GM12878 (cell line): ENCODE measurements around the gene OPN4. TPM values are rescaled to one million over a fixed set of nuclear protein-coding genes. Genes with fewer than 3 reads are reported as not detected.

Source experiments
- ATAC-seq: fragments of 200-7000 bp; cut with Tn5 transposase; 3 replicates; pipeline ENCODE4 v1.9.1; 2020; ENCODE audit warnings: mild to moderate bottlenecking, moderate library complexity
- BruUV-seq: library from RNA; stranded (reverse); fragments of 400-500 nt; replicated peaks from 2 replicates; lab custom pipeline; 2021; lab: Mats Ljungman, UMichigan
- CTCF ChIA-PET: fragments of 300-600 bp; sonication (Branson Sonifier 250); formaldehyde crosslinking; extraction: SDS; loops from one replicate; lab custom pipeline; 2021; ENCODE audit warnings: inconsistent platforms; lab: Yijun Ruan, JAX
- POLR2A ChIA-PET: fragments of 350-600 bp; formaldehyde crosslinking; extraction: SDS; loops from one replicate; lab custom pipeline; 2021; ENCODE audit warnings: inconsistent platforms; lab: Charles Lee
- RAD21 ChIA-PET: fragments of 300-600 bp; sonication (Branson Sonifier 250); formaldehyde crosslinking; loops from one replicate; lab custom pipeline; 2023; ENCODE audit warnings: antibody characterized with exemption; ENCODE audit not compliant: unreplicated experiment; lab: Charles Lee
- SMC1A ChIA-PET: fragments of 300-600 bp; sonication (Branson Sonifier 250); formaldehyde crosslinking; loops from one replicate; lab custom pipeline; 2023; ENCODE audit not compliant: unreplicated experiment, uncharacterized antibody; lab: Charles Lee
- DNase-seq: peaks from one replicate; pipeline ENCODE4 v3.0.0-alpha.2; 2011; ENCODE audit warnings: low read depth, low spot score
- FAIRE-seq: peaks from 3 replicates; lab custom pipeline; 2011; peaks lifted over from hg19 to GRCh38; lab: Jason Lieb, UNC
- H2AFZ ChIP-seq: 2 replicates; pipeline ENCODE4 v1.6.0; 2011; ENCODE audit warnings: low read depth, low read length, control low read depth; ENCODE audit not compliant: control insufficient read depth
- H3K27ac ChIP-seq: 2 replicates; pipeline ENCODE4 v1.5.1; 2011; ENCODE audit warnings: control low read depth; ENCODE audit not compliant: control insufficient read depth, insufficient read depth
- H3K27me3 ChIP-seq, 2 experiments: replicated peaks in 1 of 2; 2 replicates each; pipeline versions ENCODE4 v1.6.0 to v1.6.1; 2011; ENCODE audit warnings: low read length in 1 of 2; ENCODE audit not compliant: control insufficient read depth in 2 of 2, insufficient read depth in 2 of 2
- H3K36me3 ChIP-seq, 2 experiments: 2 replicates each; pipeline ENCODE4 v1.5.1; 2011; ENCODE audit warnings: low read length in 1 of 2; ENCODE audit not compliant: control insufficient read depth in 2 of 2, insufficient read depth in 2 of 2
- H3K4me1 ChIP-seq: 2 replicates; pipeline ENCODE4 v1.6.1; 2011; ENCODE audit warnings: mild to moderate bottlenecking, low read length, moderate library complexity, mixed read lengths; ENCODE audit not compliant: control insufficient read depth, insufficient read depth
- H3K4me2 ChIP-seq: 2 replicates; pipeline ENCODE4 v1.6.0; 2011; ENCODE audit warnings: control low read depth; ENCODE audit not compliant: control insufficient read depth, insufficient read depth
- H3K4me3 ChIP-seq: fragments of 200-600 bp; sonication (generic); 2 replicates; pipeline ENCODE4 v1.5.1; 2016
- H3K79me2 ChIP-seq: 2 replicates; pipeline ENCODE4 v1.6.0; 2011; ENCODE audit warnings: low read length; ENCODE audit not compliant: control insufficient read depth, insufficient read depth
- H3K9ac ChIP-seq: 2 replicates; pipeline ENCODE4 v1.8.0; 2011; ENCODE audit warnings: low read length, control low read depth, mixed read lengths; ENCODE audit not compliant: control insufficient read depth, insufficient read depth
- H3K9me3 ChIP-seq: replicated peaks from 3 replicates; pipeline ENCODE4 v1.5.1; 2011; ENCODE audit warnings: mild to moderate bottlenecking, low read length; ENCODE audit not compliant: control insufficient read depth, insufficient read depth
- H4K20me1 ChIP-seq: 2 replicates; pipeline ENCODE4 v1.6.0; 2011; ENCODE audit not compliant: control insufficient read depth, insufficient read depth
- CEBPB ChIP-seq, 2 experiments: fragments of 150-350 bp in 1 of 2; IDR thresholded peaks; 2 replicates each; pipeline ENCODE4 v1.6.1; 2012 to 2014; ENCODE audit warnings: low read depth in 2 of 2, low read length in 2 of 2, borderline replicate concordance in 1 of 2, inconsistent platforms in 1 of 2
- CEBPZ ChIP-seq: fragments of 150-350 bp; IDR thresholded peaks from 2 replicates; pipeline ENCODE4 v1.6.1; 2016; ENCODE audit warnings: low read depth, low read length
- CHD1 ChIP-seq: IDR thresholded peaks from 2 replicates; pipeline ENCODE4 v1.6.1; 2012; ENCODE audit warnings: low read depth, low read length, improper control_type of control experiment
- CREM ChIP-seq: IDR thresholded peaks from 2 replicates; pipeline ENCODE4 v1.6.1; 2014; ENCODE audit warnings: antibody characterized with exemption, low read depth
- CUX1 ChIP-seq: IDR thresholded peaks from 2 replicates; pipeline ENCODE4 v1.6.1; 2012; ENCODE audit warnings: improper control_type of control experiment, low read depth, low read length; ENCODE audit not compliant: insufficient replicate concordance
- PAX5 ChIP-seq: IDR thresholded peaks from 2 replicates; pipeline ENCODE4 v1.6.1; 2011; ENCODE audit warnings: low read depth, low read length, borderline replicate concordance
- RCOR1 ChIP-seq: conservative IDR thresholded peaks from 2 replicates; pipeline ENCODE4 v1.6.1; 2012; ENCODE audit warnings: low read depth, low read length, improper control_type of control experiment
- SMARCA5 ChIP-seq: fragments of 450-650 bp; IDR thresholded peaks from 2 replicates; pipeline ENCODE4 v1.6.1; 2017; ENCODE audit warnings: mild to moderate bottlenecking
- ZNF687 ChIP-seq: fragments of 450-650 bp; IDR thresholded peaks from 2 replicates; pipeline ENCODE4 v1.6.1; 2017; ENCODE audit warnings: mild to moderate bottlenecking, moderate library complexity
- ZSCAN29 ChIP-seq: fragments of 450-650 bp; IDR thresholded peaks from 2 replicates; pipeline ENCODE4 v1.6.1; 2017; ENCODE audit warnings: mild to moderate bottlenecking, moderate library complexity
- WGBS: methylation state at CpG from one replicate; pipeline ENCODE4 v1.1.6; 2016; ENCODE audit warnings: low lambda C conversion rate; ENCODE audit not compliant: insufficient replicate concordance, insufficient coverage; ENCODE audit errors: missing lambda C conversion rate; 5-methylcytosine and 5-hydroxymethylcytosine counted together
- in situ Hi-C: fragments of 300-500 bp; cut with MboI; formaldehyde crosslinking; loops from 9 replicates; pipeline ENCODE4 v1.14.3; 2018; ENCODE audit warnings: mixed read lengths
- intact Hi-C: fragments of 100-400 bp; cut with micrococcal nuclease; formaldehyde crosslinking; loops from one replicate; pipeline ENCODE4 v1.14.2; 2022; ENCODE audit not compliant: unreplicated experiment
- polyA plus RNA-seq, 11 experiments: library from polyadenylated mRNA; depleted of rRNA in 4 of 11; unstranded in 6 of 11; stranded (reverse) in 5 of 11; fragments of >200 nt; fragmentation: Nextera tagmentation in 4 of 11; fragmentation: Illumina TruSeq in 1 of 11; extraction: Ambion mirVana in 4 of 11; extraction: Trizol in 1 of 11; gene quantifications; 1 replicate in 1 of 11; 2 replicates in 10 of 11; pipeline versions ENCODE4 v1.2.1 to v1.2.3, GENCODE V29; 2011 to 2016; ENCODE audit warnings: inconsistent platforms in 2 of 11, missing spikeins in 2 of 11, low read depth in 1 of 11
- total RNA-seq, 4 experiments: library from RNA; depleted of rRNA in 3 of 4; stranded (reverse); fragments of >200 nt in 3 of 4; fragmentation: Illumina TruSeq in 1 of 4; extraction: Trizol in 1 of 4; gene quantifications; 2 replicates each; pipeline versions ENCODE4 v1.2.1 to v1.2.3, GENCODE V29; 2013 to 2021

OPN4 gene
- total and polyA plus RNA-seq, 10 of the 15 experiments (the other 5 are each of a cell fraction or from before 2014, with no cell fraction given): not detected

- Histone ChIP-seq H2AFZ (no peak overlapping the region), H3K4me3 (no peak overlapping the region), H3K9ac (no peak overlapping the region), H3K27ac (no peak overlapping the region), H3K36me3 (no peaks in the 10 kb centered on the region), H3K27me3 (no peaks in the 10 kb centered on the region; a peak in 1 of 4 replicates), H4K20me1 (no peaks in the 10 kb centered on the region; the same call in 1 of the 2 replicates), H3K79me2 (no peaks in the 10 kb centered on the region), H3K9me3 (no peaks in the 10 kb centered on the region; the same call in 2 of the 3 replicates), H3K4me1 (no peaks in the 10 kb centered on the region), H3K4me2 (no peak overlapping the region)
- ChIA-PET RAD21 (no interaction called here), SMC1A (no interaction called here), POLR2A (no interaction called here), CTCF (no interaction called here)
- intact Hi-C loops: no loop called here
- BruUV-seq: no TSS peak
- 35% methylated on average over 19 of the region's 19 CpGs for WGBS
- no peak for FAIRE-seq
- in situ Hi-C loops: no loop called here
- no peak for DNase-seq
- no peak for ATAC-seq
- TF ChIP-seq CHD1 (no peak), SMARCA5 (no peak), CUX1 (no peak), PAX5 (no peak), ZSCAN29 (no peak), CEBPZ (no peak), CREM (no peak), ZNF687 (no peak), CEBPB (IDR thresholded peaks at IDR 0.05; ENCODE audit: borderline replicate concordance in 1 of 2, low read depth in 2 of 2, low read length in 2 of 2) (no peak), RCOR1 (no peak)
Measured at GRCh38 chr10:86659161-86659691, 4.9 kb downstream of the OPN4 start.
